PC-3 (cell line): Measurements from ENCODE around the gene EPB41L3. TPM values are rescaled to one million over a fixed set of nuclear protein-coding genes. Genes with fewer than 3 reads are reported as not detected.

Experiments used
- ATAC-seq: fragments of 200-7000 bp; cut with Tn5 transposase; 2 replicates; pipeline ENCODE4 v1.9.1; 2020; ENCODE audit warnings: mild to moderate bottlenecking, moderate library complexity
- BruUV-seq: library from RNA; stranded (reverse); fragments of 400-500 nt; replicated peaks from 2 replicates; lab custom pipeline; 2021; lab: Mats Ljungman, UMichigan
- CTCF ChIA-PET: fragments of 300-600 bp; sonication (Branson Sonifier 250); formaldehyde crosslinking; loops from one replicate; lab custom pipeline; 2022; ENCODE audit warnings: antibody characterized with exemption; lab: Charles Lee
- POLR2A ChIA-PET: fragments of 300-600 bp; sonication (Branson Sonifier 250); formaldehyde crosslinking; loops from one replicate; lab custom pipeline; 2022; ENCODE audit warnings: antibody characterized with exemption; ENCODE audit not compliant: unreplicated experiment; lab: Charles Lee
- DNase-seq: peaks from one replicate; pipeline ENCODE4 v3.0.0-alpha.2; 2015
- H2AFZ ChIP-seq: fragments of 300-600 bp; sonication (generic); 2 replicates; pipeline ENCODE4 v1.6.0; 2016; ENCODE audit warnings: antibody characterized with exemption, low read length
- H3F3A ChIP-seq: fragments of 300-600 bp; sonication (generic); one replicate; pipeline ENCODE4 v1.6.0; 2017; ENCODE audit warnings: antibody characterized with exemption, low read length, control low read depth, mild to moderate bottlenecking; ENCODE audit not compliant: unreplicated experiment
- H3K27ac ChIP-seq: fragments of 300-600 bp; sonication (generic); 2 replicates; pipeline ENCODE4 v1.5.1; 2016; ENCODE audit warnings: mild to moderate bottlenecking, low read length
- H3K27me3 ChIP-seq: fragments of 300-600 bp; sonication (generic); 2 replicates; pipeline ENCODE4 v1.6.1; 2016; ENCODE audit warnings: low read length, mixed read lengths
- H3K36me3 ChIP-seq: fragments of 300-600 bp; sonication (generic); 2 replicates; pipeline ENCODE4 v1.6.1; 2016; ENCODE audit warnings: low read depth, mixed run types, low read length, mixed read lengths
- H3K4me1 ChIP-seq: fragments of 300-600 bp; sonication (generic); 2 replicates; pipeline ENCODE4 v1.5.1; 2016; ENCODE audit warnings: low read length; ENCODE audit not compliant: insufficient read depth
- H3K4me2 ChIP-seq: fragments of 300-600 bp; sonication (generic); 2 replicates; pipeline ENCODE4 v1.6.0; 2016; ENCODE audit warnings: low read length
- H3K4me3 ChIP-seq: fragments of 300-600 bp; sonication (generic); 2 replicates; pipeline ENCODE4 v1.5.1; 2016; ENCODE audit warnings: mild to moderate bottlenecking, low read length, mixed read lengths
- H3K79me2 ChIP-seq: fragments of 300-600 bp; sonication (generic); 2 replicates; pipeline ENCODE4 v1.6.1; 2017; ENCODE audit warnings: low read length, mixed read lengths
- H3K9ac ChIP-seq: fragments of 300-600 bp; sonication (generic); 2 replicates; pipeline ENCODE4 v1.6.0; 2016; ENCODE audit warnings: mild to moderate bottlenecking, low read length
- H3K9me2 ChIP-seq: fragments of 300-600 bp; sonication (generic); replicated peaks from 2 replicates; pipeline ENCODE4 v1.6.1; 2016; ENCODE audit warnings: mixed run types, low read length, mixed read lengths
- H3K9me3 ChIP-seq: fragments of 300-600 bp; sonication (generic); 2 replicates; pipeline ENCODE4 v1.6.1; 2016; ENCODE audit warnings: low read length, mixed read lengths
- H4K20me1 ChIP-seq: fragments of 300-600 bp; sonication (generic); 2 replicates; pipeline ENCODE4 v1.6.1; 2016; ENCODE audit warnings: low read length, mixed read lengths
- EZH2 ChIP-seq: fragments of 300-600 bp; sonication (generic); IDR thresholded peaks from one replicate; pipeline ENCODE4 v1.6.1; 2017; ENCODE audit warnings: antibody characterized with exemption, mild to moderate bottlenecking, low read length; ENCODE audit not compliant: unreplicated experiment
- EZH2phosphoT487 ChIP-seq: fragments of 300-600 bp; sonication (generic); IDR thresholded peaks from 2 replicates; pipeline ENCODE4 v1.6.1; 2018; ENCODE audit warnings: mild to moderate bottlenecking, antibody characterized with exemption, low read length, borderline replicate concordance
- intact Hi-C: fragments of 100-400 bp; cut with micrococcal nuclease; formaldehyde crosslinking; loops from 2 replicates; pipeline ENCODE4 v1.9.0; 2023
- total RNA-seq: library from RNA; depleted of rRNA; stranded (reverse); fragments of >200 nt; gene quantifications from 2 replicates; pipeline ENCODE4 v1.2.3, GENCODE V29; 2014
- TF ChIP-seq, protein P1 (sequence below): fragments of 300-600 bp; sonication (generic); conservative IDR thresholded peaks from 2 replicates; pipeline ENCODE4 v1.5.1; 2017; ENCODE audit warnings: antibody characterized with exemption, low read depth, mild to moderate bottlenecking, low read length

Gene EPB41L3
- total RNA-seq, 1 experiment from 2014 or later, result 39.5 TPM

DNA sequence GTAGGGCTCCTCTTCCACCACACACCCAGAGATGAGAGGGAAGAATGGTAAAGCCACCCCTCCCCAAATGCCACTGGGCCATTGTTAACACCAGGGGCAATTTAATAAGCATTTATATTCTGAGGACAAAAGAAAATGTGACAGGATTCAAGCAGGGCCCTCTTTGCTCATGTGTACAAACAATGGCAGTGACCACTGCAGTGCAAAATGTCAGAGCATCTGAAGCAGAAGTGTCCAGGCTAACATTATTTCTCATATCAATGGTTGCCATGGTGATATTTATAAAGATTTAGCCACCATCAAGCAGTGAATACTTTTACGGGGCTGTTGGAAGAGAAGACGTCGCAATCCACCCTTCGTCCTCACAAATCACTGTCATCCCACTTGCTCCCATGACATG is 10.8 kb upstream of the EPB41L3 start:
- CTCF ChIA-PET, result no interaction called here
- TF ChIP-seq EZH2phosphoT487, result no peak
- TF ChIP-seq, protein P1, sequence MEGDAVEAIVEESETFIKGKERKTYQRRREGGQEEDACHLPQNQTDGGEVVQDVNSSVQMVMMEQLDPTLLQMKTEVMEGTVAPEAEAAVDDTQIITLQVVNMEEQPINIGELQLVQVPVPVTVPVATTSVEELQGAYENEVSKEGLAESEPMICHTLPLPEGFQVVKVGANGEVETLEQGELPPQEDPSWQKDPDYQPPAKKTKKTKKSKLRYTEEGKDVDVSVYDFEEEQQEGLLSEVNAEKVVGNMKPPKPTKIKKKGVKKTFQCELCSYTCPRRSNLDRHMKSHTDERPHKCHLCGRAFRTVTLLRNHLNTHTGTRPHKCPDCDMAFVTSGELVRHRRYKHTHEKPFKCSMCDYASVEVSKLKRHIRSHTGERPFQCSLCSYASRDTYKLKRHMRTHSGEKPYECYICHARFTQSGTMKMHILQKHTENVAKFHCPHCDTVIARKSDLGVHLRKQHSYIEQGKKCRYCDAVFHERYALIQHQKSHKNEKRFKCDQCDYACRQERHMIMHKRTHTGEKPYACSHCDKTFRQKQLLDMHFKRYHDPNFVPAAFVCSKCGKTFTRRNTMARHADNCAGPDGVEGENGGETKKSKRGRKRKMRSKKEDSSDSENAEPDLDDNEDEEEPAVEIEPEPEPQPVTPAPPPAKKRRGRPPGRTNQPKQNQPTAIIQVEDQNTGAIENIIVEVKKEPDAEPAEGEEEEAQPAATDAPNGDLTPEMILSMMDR, result no peak
- TF ChIP-seq EZH2, result no peak
- Histone ChIP-seq H3K4me2 (no peak overlapping the region), H3K4me3 (no peak overlapping the region), H3K9me2 (no peaks in the 10 kb centered on the region), H3K27ac (no peak overlapping the region), H2AFZ (no peak overlapping the region), H3F3A (no peaks in the 10 kb centered on the region), H3K27me3 (peaks cover 5% of the 10 kb centered on the region; the same call in 1 of the 2 replicates), H3K9ac (no peak overlapping the region), H4K20me1 (no peaks in the 10 kb centered on the region), H3K36me3 (no peaks in the 10 kb centered on the region), H3K9me3 (no peaks in the 10 kb centered on the region), H3K4me1 (no peaks in the 10 kb centered on the region), H3K79me2 (no peaks in the 10 kb centered on the region)
- POLR2A ChIA-PET, result no interaction called here
- DNase-seq (no peak), ATAC-seq (no peak)
- intact Hi-C loops, result no loop called here
- BruUV-seq, result no TSS peak

DNA sequence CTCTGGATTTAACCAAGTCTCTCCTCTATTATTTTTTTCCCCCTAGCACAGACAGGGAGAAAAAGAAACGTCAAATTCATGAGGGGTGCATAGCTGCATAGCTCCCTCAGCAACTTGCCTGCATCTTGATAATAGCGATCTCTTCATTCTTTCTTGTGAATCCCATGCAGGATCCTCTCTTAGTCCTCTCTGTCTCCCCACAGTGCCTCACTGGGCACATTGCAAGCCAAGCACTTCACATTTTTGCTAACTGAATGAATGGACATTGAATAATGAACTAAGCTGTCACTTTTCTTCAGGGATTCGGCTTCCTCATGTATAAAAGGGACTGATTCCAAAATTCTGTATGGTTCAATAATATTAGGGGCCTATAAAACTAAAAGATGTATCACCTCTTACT is 2.9 kb upstream of the EPB41L3 start:
- TF ChIP-seq, protein P1, result peak; percentile 49
- no peak for TF ChIP-seq EZH2phosphoT487
- Histone ChIP-seq H3K36me3 (no peaks in the 10 kb centered on the region), H3K27me3 (peaks cover 26% of the 10 kb centered on the region), H3K27ac (no peak overlapping the region), H3K4me1 (no peaks in the 10 kb centered on the region), H2AFZ (no peak overlapping the region), H4K20me1 (no peaks in the 10 kb centered on the region), H3K9me3 (no peaks in the 10 kb centered on the region), H3K9ac (no peak overlapping the region), H3K4me2 (no peak overlapping the region), H3K4me3 (no peak overlapping the region), H3F3A (no peaks in the 10 kb centered on the region), H3K79me2 (no peaks in the 10 kb centered on the region), H3K9me2 (no peaks in the 10 kb centered on the region)
- CTCF ChIA-PET, result interaction anchor here (0.5 to 1.1 kb wide), 6 partner anchors 86 to 1995 kb away, joined by 3 to 4 read pairs (median 3); no protein-coding TSS in a partner anchor
- ATAC-seq (peak; percentile 60), DNase-seq (peak; percentile 30)
- intact Hi-C loops, result loop anchor here (1.0 to 10.0 kb wide), 4 partner anchors 90 to 442 kb away; no protein-coding TSS in a partner anchor
- POLR2A ChIA-PET, result no interaction called here
- no TSS peak for BruUV-seq

DNA sequence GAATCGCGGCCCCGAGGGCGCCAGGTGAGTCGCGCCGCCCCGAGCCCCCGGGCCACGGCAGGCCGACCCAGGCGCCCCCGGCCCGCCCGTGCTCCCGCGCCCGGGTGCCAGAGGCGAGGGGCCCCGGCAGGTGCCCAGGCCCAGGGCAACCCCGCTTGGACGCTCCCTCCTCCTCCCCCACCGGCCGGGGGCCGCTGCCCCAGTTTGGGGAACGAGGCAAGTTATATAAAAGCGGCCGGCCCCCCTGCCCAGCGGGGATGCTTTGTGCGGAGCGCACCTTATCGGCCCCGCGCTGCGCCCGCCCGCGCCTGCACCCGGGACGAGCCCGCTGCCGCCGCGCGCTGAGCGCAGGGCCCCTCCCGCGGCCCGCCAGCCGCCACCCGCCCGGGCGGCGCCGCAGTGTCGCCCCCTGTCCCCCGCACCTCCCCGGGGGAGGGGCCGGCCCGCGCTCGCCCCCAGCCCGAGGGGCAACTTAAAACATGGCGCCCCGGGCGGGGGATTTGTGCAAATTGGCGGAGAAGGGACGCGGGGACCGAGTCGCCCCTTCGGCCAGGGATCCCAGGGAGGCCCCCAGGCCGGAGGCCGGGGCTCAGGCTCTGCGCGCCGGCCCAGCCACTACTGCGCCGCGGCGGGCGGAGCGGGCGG is 639 bp downstream of the EPB41L3 start:
- peak; percentile 27 for ATAC-seq
- intact Hi-C loops, result loop anchor here (5.0 to 10.0 kb wide), 3 partner anchors 246 to 438 kb away; partner anchors contain the start of gene ZBTB14

More for the DNA sequence above, 639 bp downstream of the EPB41L3 start:
- no peak overlapping the region for H3K4me2 ChIP-seq
- no peaks in the 10 kb centered on the region for H3K36me3 ChIP-seq
- H3K4me3 ChIP-seq, result peak overlapping the region; percentile 54; the same call in 1 of the 2 replicates
- peaks cover 21% of the 10 kb centered on the region for H3K27me3 ChIP-seq
- H3F3A ChIP-seq, result no peaks in the 10 kb centered on the region
- H3K4me1 ChIP-seq, result no peaks in the 10 kb centered on the region
- ChIA-PET CTCF (no interaction called here), POLR2A (no interaction called here)
- H2AFZ ChIP-seq, result no peak overlapping the region
- H3K9me2 ChIP-seq, result no peaks in the 10 kb centered on the region
- no peak for DNase-seq
- H4K20me1 ChIP-seq, result no peaks in the 10 kb centered on the region; the same call in 1 of the 2 replicates
- H3K9me3 ChIP-seq, result no peaks in the 10 kb centered on the region
- H3K27ac ChIP-seq, result peak overlapping the region; percentile 41
- peaks cover 26% of the 10 kb centered on the region for H3K79me2 ChIP-seq
- peak overlapping the region; percentile 67 for H3K9ac ChIP-seq
- TF ChIP-seq EZH2 (peak; percentile 25), EZH2phosphoT487 (no peak)
- no TSS peak for BruUV-seq
